ENCODE data around the gene ZCCHC7.
"Not testable (repeated sequence)": the region's sequence is repeated elsewhere in the genome, so short reads cannot be mapped to it uniquely, and the experiment has no call there.

The ZCCHC7 gene

DNA sequence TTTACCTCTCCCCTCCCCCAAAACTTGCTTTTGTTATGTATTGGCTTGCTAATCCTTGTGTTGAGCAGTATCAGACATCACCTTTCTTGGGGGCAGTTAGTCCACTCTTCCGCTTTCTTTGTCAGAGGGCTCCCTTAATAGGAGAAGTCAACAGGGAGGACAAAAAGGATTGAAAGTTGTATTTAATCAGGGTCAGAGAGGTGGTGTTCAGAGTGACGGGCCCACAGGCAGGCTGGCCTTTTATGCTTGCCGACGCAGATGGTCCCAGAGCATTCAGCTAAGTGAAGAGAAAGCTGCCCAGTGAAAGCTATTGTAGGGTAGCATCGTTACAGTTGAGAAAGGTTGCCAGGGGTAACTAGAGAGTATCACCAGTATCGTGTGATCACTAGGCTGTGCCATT, 131.1 kb downstream of the ZCCHC7 start:
- no peak for DNase-seq (ENCODE audit: low spot score)

DNA sequence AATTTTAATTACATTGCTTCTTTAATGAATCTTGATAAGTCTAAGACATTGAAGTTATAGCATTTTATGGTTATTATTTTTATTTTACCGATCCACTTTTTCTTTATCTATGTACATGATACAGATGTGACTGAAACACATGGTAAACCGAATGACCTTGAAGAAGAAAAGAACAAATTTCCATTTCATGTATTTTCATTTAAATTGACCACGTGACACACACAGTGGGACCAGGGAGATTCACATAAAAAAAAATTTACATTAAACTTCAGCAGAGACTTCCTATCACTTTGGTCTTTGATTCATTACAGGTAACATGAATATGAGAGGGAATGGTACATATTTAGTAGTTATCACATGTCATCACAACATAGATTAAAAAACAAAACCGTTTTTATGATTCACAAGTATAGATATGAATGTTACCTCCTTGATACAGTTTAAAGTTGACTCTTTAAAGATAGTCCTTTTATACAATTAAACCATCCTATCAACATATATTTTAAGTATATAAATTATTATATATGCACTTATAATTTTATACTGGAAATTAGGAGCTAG, 133.1 kb downstream of the ZCCHC7 start:
- DNase-seq (ENCODE audit: low spot score): no peak

DNA sequence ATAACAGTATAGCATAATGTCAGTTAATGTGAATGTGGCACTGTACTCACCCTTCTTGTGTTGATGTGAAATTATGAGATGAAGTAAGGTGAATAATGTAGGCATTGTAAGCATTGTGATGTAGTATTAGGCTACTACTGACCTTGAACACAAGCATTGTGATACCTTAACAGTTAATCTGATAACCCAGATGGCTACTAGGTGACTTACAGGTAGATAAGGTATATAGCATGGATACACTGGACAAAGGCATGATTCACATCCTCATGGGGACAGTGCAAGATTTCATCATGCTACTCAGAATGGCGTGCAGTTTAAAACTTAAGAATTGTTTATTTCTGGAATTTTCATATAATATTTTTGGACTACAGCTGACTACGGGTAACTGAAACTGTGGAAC, 134.8 kb downstream of the ZCCHC7 start:
- DNase-seq (ENCODE audit: low spot score): no peak

DNA sequence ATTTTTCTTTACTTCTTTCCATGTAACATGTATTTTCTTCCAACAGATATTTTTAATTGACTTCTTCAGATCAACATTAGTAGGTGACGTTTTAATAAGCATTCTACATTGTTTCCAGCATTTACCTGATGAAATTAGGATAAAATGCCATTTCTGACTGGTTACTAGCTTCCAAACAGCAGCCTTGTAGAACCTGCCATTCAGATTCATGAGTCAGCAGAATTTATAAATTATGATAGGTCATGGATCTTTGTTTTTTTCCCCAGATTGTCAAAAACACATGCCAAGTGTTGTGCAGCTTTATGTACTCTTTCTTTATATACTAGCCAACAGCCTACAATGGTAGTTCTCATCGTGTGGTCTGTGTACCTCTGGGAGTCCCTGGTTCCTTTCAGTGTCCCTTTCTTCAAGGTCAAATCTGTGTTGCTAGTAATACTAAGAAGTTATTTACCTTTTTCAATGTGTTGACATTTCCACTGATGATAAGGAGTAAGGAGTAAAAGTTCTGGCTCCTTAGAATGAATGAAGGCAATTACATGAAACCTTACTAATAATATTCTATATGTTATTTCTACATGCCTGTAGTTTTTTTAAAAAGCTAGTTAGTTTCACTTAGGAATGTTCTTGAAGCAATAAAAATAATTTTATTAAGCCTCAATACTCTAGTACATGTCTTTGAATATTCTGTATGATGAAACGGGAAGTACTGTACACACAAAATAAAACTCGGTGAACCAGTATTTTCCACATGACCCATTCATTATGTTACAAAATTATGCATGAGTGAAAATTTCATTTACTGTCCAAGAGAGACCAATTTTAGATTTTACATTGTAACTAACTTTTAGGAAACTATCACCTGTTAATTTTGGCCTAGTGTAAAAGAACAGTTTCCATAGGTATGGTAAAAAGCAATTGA, 135.8 kb downstream of the ZCCHC7 start:
- DNase-seq (ENCODE audit: low spot score): no peak

DNA sequence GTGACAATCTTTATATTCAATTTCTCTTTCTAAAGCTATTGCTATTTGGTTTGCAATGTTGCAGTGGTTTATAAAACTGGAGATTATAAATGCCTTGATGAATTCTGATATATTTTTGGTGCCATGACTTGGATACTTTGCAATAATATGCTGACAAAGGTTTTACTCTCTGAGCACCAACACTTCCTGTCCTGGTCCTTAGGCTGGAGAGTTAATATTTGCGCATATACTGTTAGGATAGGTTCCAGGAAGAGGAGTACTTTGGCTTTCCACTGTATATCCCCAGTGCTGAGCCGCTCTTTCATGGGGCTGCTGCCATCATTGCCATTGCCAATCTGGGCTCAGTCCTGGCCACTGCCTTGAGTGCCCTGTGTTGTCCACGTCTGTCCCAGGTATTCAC, 139.6 kb downstream of the ZCCHC7 start:
- DNase-seq (ENCODE audit: low spot score): no peak

DNA sequence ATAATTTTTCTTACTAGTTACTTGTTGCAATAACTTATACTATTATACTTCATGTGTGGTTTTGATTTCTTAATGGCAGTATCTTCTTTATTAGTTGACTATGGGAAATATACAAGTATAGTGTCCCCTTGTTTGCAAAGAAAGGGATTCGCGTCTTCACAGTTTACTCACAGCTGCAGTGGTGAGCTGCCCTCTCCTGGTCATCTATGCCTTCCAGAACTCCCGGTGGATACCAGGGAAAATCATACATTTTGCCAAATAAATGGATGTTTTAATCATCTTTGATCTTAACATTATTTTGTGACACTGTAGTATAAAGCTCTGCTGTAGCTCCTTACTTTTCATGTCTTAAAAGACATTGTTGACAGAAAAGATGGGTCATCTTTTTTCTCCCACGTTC, 142.0 kb downstream of the ZCCHC7 start:
- DNase-seq (ENCODE audit: low spot score): peak; percentile 48

DNA sequence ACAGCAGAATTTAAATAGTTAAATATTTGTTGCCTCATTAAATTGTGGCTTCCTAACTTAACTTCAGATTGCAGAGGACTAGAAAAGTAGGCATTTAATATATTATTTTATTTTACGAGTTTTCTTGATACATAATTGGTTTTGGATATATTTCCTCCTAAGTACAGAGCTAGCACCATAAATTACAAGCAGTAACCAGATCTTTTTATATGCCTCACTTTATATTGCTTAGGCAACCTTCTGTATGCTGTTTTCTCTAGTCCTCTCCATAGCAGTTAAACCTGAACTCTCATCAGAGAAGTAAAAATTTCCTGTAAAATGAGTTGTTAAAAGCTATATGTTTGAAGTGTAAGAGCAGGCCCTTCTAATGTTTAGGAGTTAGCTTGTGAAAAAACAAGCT, 144.2 kb downstream of the ZCCHC7 start:
- DNase-seq (ENCODE audit: low spot score): no peak

DNA sequence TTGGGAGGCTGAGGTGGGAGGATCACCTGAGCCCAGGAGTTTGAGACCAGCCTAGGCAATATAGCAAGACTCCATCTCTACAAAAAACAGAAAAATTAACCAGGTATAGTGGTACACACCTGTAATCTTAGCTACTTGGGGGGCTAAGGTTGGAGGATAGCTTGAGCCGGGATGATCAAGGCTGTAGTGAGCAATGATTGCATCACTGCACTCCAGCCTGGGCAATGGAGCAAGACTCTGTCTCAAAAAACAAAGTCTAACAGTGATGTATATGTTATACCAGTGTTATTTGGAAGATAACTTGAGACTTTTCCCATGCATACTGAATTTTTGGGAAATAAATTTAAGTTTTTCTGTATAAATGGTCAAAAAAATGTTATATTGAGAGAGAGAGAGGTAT, 146.3 kb downstream of the ZCCHC7 start:
- no peak for DNase-seq (ENCODE audit: low spot score)

DNA sequence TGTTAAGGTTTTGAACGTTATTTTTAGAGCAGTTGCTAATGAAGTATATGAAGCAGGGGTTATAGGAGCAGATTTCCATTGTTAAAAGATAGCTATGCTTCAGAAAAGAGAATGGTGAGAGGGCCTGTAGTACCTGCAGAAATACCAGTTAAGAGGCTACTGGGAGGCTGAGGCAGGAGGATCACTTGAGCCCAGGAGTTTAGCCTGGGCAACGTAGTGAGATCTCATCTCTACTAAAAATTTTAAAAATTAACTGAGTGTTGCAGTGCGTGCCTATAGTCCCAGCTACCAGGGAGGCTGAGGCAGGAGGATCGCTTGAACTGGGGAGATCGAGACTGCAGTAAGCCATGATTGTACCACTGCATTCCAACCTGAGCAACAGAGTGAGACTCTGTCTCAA, 148.8 kb downstream of the ZCCHC7 start:
- no peak for DNase-seq (ENCODE audit: low spot score)

DNA sequence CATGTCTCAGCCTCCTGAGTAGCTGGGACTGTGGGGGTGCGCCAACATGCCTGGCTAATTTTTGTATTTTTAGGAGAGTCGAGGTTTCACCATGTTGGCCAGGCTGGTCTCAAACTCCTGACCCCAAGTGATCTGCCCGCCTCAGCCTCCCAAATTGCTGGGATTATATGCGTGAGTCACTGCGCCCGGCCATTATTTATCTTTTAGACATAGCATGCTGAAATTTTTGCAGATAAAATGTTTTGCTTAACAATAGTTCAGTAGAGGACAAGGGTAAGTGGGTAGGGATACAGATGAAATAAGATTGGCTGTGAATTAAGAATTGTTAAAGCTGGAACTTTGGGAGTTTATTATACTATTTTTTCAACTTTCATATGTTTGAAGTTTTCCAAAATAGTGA, 151.3 kb downstream of the ZCCHC7 start:
- no peak for DNase-seq (ENCODE audit: low spot score)

DNA sequence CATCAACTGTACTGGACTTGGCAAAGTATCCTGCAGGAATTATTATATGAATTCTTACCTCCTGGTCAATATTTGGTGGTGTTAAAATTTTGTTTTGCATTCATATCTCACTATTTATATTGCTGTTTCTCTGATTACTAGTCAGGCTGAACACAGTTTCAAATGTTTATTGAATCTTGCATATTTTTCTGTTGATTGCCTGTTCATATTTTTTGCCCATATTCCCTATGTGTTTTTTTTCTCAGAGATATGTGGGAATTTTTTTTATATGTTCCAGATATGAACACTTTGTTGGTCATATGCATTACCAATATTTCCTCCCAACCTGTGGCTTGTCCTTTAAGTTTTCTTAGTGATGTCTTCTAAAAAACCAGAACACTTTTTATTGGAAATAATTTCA, 153.2 kb downstream of the ZCCHC7 start:
- no peak for DNase-seq (ENCODE audit: low spot score)

DNA sequence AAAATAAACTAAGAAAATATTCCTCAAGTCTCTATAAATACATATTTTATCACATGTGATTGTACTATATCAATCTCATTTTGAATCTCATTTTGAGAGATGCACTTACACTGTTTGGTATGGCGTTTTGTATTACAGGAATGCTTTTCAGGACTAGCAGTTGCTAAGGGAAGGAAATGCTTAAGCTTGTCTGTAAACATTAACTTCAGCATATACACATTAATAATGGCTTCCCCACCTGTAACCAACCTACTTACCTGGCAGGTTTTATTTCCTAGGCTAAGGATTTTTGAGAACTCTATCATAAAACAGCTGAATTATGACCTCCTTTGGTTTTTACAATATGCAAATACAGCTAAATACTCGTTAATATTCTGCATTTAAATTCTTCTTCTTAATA, 161.2 kb downstream of the ZCCHC7 start:
- no peak for DNase-seq (ENCODE audit: low spot score)

DNA sequence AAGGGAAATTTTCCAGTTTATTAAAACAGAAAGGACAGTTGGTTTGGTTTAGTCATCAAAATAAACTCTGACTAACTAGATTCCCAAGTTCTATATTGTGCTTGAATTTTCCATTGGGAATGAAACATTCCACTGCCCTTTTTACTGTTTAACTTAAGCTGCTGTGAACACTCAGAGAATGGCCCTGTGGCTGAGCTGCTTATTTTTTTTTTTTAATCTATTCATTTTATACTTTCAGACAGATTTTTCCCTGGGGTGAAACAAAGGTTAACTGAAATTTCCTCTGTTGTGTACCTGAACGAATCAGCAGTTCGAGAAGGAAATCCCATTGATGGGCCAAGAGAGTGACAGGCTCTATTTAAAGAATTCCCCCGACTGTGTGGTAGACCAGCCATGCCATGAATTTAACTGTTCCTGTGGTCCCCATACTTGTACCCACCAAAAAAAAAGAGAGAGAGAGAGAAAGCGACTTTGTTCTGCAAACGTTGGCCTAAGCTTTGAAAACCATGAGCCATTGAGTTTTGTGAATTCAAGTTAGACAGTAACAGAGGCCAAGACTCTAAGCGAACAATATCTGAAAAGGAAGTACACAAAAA, 163.5 kb downstream of the ZCCHC7 start:
- DNase-seq (ENCODE audit: low spot score): no peak

DNA sequence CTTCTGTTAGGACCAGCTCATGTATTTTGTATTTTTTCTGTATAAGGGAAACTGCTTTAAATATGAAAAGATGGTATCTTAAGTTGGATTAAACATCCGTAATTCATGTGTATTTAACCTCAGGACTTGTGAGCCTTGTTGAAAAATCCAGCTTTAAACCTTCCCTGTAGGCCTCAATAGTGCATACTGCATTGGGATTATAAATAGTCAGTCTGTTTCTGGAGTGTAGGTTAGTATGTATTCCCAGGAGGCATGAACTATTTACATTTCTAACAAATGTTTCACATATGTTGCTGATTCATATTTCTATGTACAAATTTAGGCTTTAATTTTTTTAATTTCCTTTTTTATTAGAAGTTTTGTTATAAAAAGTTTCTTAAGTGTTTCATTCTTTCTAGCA, 164.3 kb downstream of the ZCCHC7 start:
- no peak for DNase-seq (ENCODE audit: low spot score)

DNA sequence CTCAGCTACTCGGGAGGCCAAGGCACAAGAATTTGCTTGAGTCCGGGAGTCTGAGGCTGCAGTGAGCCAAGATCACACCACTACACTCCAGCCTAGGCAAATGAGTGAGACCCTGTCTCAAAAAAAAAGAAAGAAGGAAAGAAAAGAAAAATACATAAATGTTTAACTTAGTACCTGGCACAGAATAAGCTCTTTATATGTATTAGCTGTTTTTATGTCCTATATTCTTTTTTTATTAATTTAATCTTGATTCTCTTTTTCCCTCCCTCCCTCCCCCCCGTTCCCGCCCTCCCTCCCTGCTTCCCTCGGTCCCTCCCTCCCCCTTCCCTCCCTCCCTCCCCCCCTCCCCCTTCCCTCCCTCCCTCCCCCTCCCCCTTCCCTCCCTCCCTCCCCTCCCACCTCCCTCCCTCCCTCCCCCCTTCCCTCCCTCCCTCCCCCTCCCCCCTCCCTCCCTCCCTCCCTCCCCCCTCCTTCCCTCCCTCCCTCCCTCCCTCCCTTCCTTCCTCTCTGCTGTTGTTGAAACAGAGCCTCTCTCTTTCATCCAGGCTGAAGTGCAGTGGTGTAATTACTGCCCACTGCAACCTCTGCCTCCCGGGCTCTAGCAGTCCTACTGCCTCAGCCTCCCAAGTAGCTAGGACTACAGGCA, 166.3 kb downstream of the ZCCHC7 start:
- no peak for DNase-seq (ENCODE audit: low spot score)

DNA sequence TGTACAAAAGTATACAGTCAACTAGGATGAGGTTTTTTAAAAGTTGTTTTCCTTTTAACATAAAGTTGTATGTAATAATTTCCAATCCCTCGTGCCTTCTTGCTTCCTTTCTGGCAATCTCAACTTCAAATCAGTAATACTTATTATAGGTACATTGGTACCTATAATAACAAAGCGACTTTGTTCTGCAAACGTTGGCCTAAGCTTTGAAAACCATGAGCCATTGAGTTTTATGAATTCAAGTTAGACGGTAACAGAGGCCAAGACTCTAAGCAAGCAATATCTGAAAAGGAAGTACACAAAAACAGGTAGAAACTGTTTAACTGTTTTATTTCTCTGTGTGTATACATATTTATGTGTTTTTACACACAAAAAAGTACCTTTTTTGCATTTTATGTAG, 166.9 kb downstream of the ZCCHC7 start:
- DNase-seq (ENCODE audit: low spot score): no peak

DNA sequence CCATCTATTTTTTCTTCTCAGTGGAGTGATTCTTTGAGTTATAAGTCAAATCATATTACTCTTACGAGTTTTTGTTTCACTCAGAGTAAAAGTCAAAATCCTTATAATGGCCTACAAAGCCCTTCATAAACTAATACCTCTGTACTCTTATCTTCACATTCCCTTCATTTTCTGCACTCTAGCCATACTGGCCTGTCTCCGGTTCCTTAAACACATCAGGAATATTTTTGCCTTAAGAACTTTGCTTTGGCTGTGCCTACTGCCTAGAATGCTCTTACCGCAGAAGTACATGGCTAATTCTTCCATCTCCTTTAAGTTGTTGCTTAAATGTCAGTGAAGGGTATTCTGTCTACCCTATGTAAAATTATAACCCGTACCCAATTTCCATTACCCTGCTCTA, 169.3 kb downstream of the ZCCHC7 start:
- DNase-seq (ENCODE audit: low spot score): no peak

DNA sequence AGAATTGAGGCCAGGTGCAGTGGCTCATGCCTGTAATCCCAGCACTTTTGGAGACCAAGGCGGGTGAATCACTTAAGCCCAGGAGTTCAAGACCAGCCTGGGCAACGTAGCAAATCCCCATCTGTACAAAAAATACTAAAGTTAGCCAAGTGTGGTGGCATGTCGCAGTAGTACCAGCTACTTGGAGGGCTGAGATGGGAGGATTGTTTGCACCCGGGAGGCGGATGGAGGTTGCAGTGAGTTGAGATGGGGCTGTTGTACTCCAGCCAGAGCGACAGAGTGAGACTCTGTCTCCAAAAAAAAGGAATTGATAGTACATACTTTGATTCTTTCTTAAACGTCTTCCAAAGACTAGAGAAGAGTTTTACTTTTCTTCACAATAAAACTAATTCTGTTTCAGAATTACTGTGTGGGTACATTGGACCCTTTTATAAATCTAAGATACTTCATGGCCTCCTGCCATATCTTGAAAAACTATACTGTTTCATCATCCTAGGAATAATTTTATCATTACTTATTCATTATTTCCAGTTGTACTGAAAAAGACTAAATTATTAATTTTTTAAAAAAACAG, 170.1 kb downstream of the ZCCHC7 start:
- DNase-seq (ENCODE audit: low spot score): no peak

DNA sequence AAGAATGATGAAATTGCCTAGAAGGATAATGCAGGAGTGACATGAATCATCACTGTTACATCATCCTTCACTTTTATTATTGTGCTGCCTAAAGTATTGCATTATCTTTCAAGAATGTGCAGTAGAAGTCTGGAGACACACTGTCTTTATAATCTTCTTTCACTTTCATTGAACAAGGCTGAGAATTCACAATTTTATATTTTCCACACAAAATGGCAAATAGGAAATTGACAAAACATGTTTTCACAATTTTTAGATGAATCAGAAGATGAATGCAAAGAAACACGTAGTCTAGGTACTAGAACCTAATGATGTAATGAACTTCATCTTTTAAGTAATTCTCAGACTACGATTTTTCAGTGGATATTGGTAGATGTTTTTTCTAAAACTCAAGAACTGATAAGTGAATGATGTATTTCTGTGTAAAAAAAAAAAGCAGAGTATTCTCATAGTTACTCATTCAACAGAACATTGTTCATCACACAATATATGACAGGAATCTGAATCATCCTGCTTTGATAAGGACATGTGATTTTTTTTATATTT, 170.6 kb downstream of the ZCCHC7 start:
- no peak for DNase-seq (ENCODE audit: low spot score)

DNA sequence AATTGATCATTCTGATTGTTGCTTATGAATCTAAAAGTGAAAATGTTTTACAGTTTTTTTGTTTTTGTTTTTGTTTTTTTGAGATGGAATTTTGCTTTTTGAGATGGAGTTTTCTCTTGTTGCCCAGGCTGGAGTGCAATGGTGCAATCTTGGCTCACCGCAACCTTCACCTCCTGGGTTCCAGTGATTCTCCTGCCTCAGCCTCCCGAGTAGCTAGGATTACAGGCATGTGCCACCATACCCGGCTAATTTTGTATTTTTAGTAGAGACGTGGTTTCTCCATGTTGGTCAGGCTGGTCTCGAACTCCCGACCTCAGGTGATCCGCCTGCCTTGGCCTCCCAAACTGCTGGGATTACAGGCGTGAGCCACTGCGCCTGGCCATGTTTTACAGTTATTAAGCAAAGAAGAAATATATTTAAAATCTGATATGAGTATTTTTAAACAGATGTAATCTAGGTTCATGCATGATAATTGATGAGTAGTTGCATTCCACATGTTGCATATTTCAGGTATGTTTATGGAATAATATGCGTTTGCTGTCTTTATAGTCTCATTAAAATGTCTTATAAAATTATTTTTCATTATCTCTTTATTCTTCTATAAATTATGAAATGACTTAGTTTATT, 171.4 kb downstream of the ZCCHC7 start:
- not testable (repeated sequence) for DNase-seq (ENCODE audit: low spot score)

DNA sequence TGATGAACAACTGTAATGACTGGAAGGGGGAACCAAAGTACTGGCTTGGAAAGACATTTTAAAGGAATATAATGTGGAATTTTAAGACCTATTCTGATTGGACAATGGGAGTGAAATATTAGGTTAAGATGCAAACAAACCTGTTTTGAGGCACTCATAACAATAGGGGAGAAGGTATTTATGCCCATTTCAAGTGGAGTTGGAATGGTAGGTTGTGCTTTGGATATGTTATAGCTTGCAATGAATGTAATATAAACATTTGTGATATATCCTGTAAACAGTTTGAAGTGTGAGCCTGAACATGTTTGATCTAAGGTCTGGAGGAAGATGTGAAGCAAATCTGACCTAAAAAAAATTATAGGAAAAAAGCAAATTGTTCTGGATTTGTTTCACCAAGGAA, 172.5 kb downstream of the ZCCHC7 start:
- no peak for DNase-seq (ENCODE audit: low spot score)
